Naive B cell (primary cell): Measurements from ENCODE around the gene TMEM139. TPM values are rescaled to one million over a fixed set of nuclear protein-coding genes. Genes with fewer than 3 reads are reported as not detected.
"Not testable (repeated sequence)": the region's sequence is repeated elsewhere in the genome, so short reads cannot be mapped to it uniquely, and the experiment has no call there.

ENCODE experiments used
- ATAC-seq, 2 donors: fragments of 150-1000 bp; cut with Tn5 transposase; 2 replicates each; pipeline ENCODE4 v1.10.0; 2021; ENCODE audit warnings: low read depth in 2 of 2, mild to moderate bottlenecking in 2 of 2, moderate library complexity in 2 of 2
- DNase-seq: peaks from one replicate; pipeline ENCODE4 v3.0.0; 2022
- H3K27ac Mint-ChIP-seq, 6 donors: one replicate each; pipeline ENCODE4 v1.8.0; 2020 to 2022; ENCODE audit warnings: mild to moderate bottlenecking in 6 of 6, mixed read lengths in 6 of 6, moderate library complexity in 5 of 6, inconsistent platforms in 2 of 6
- H3K27me3 Mint-ChIP-seq, 3 donors: one replicate each; pipeline ENCODE4 v1.8.0; 2021 to 2022; ENCODE audit warnings: mixed read lengths in 3 of 3, mild to moderate bottlenecking in 1 of 3
- H3K36me3 Mint-ChIP-seq, 2 donors: one replicate each; pipeline ENCODE4 v1.8.0; 2020 to 2022; ENCODE audit warnings: mixed read lengths in 2 of 2, inconsistent platforms in 1 of 2, mild to moderate bottlenecking in 1 of 2
- H3K4me1 Mint-ChIP-seq, 3 donors: one replicate each; pipeline ENCODE4 v1.8.0; 2020 to 2022; ENCODE audit warnings: mixed read lengths in 3 of 3, inconsistent platforms in 1 of 3, mild to moderate bottlenecking in 1 of 3, moderate library complexity in 1 of 3
- H3K4me3 Mint-ChIP-seq, 8 donors: one replicate each; pipeline ENCODE4 v1.8.0; 2020 to 2022; ENCODE audit warnings: mild to moderate bottlenecking in 8 of 8, mixed read lengths in 8 of 8, moderate library complexity in 8 of 8, inconsistent platforms in 2 of 8
- H3K9me3 Mint-ChIP-seq, 7 donors: one replicate each; pipeline ENCODE4 v1.8.0; 2020 to 2022; ENCODE audit warnings: mixed read lengths in 7 of 7, mild to moderate bottlenecking in 5 of 7, inconsistent platforms in 2 of 7, moderate library complexity in 1 of 7
- polyA plus RNA-seq, 6 donors: library from polyadenylated mRNA; unstranded; fragments of 300-500 nt; fragmentation: Illumina TruSeq; gene quantifications; one replicate each; pipeline ENCODE4 v1.2.3, GENCODE V29; 2021; ENCODE audit warnings: low read depth in 6 of 6

Gene TMEM139
- polyA plus RNA-seq, 6 donors from 2014 or later: 0.32 TPM; not detected in 4

GRCh38 chr7:143285470-143285778 is 666 bp downstream of the TMEM139 start:
- DNase-seq (no peak), ATAC-seq (no peak)
- H3K27me3 Mint-ChIP-seq: no peaks in the 10 kb centered on the region
- peak overlapping the region in 3 of 6 donors; percentile 77 to 97 (median 78) for H3K27ac Mint-ChIP-seq
- H3K36me3 Mint-ChIP-seq: no peaks in the 10 kb centered on the region
- H3K9me3 Mint-ChIP-seq: no peaks in the 10 kb centered on the region
- H3K4me3 Mint-ChIP-seq: peak overlapping the region in 1 of 8 donors; percentile 2
- peaks cover 34 to 56% (median 47%) of the 10 kb centered on the region in 3 donors for H3K4me1 Mint-ChIP-seq

- Mint-ChIP-seq H3K27ac (peak overlapping the region in 1 of 6 donors; percentile 97), H3K4me1 (peaks cover 35 to 58% (median 48%) of the 10 kb centered on the region in 3 donors), H3K27me3 (no peaks in the 10 kb centered on the region), H3K4me3 (peak overlapping the region in 2 of 8 donors; percentile 33 to 58), H3K9me3 (no peaks in the 10 kb centered on the region), H3K36me3 (no peaks in the 10 kb centered on the region)
- DNase-seq: no peak
- no peak for ATAC-seq
Observed at GRCh38 chr7:143285806-143286521, 1.2 kb downstream of the TMEM139 start.

DNA sequence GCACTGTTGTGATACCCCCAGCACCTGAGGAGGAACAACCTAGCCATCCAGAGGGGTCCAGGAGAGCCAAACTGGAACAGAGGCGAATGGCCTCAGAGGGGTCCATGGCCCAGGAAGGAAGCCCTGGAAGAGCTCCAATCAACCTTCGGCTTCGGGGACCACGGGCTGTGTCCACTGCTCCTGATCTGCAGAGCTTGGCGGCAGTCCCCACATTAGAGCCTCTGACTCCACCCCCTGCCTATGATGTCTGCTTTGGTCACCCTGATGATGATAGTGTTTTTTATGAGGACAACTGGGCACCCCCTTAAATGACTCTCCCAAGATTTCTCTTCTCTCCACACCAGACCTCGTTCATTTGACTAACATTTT is 1.7 kb downstream of the TMEM139 start:
- ATAC-seq (no peak), DNase-seq (no peak)
- Mint-ChIP-seq H3K9me3 (no peaks in the 10 kb centered on the region), H3K27ac (peak overlapping the region in 3 of 6 donors; percentile 5 to 63 (median 22)), H3K36me3 (peaks cover 0 to 5% of the 10 kb centered on the region in 2 donors), H3K4me1 (peaks cover 40 to 63% (median 53%) of the 10 kb centered on the region in 3 donors), H3K27me3 (no peaks in the 10 kb centered on the region), H3K4me3 (peak overlapping the region in 6 of 8 donors; percentile 19 to 96 (median 57))

DNA sequence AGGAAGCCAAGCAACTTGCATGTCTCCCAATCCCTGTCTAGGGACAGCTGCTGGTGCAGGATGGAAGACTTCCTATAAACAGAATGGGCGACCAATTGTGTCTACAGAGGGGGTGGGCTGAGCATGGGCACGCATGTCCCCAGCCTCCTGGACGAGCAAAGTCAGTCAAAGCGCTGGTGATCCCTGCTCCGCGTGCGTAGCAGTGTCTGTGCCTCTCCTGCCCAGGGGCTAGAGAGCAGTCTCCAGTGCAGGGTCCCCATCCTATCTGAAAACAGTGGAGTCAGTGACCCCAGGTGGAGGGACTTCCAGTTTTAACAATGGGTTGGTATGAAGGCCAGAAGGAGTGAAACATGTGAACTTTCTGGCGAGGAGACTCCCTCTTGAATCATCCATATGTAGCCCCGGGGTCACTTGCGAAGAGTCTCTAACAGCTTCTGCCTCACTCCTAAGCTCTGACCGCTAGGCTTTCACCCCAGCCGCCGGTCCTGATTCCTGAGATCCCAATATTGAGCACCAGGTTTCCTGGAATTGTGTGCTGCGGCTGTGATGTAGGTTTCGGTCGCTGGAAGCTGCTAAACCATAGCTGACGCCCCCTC is 2.7 kb downstream of the TMEM139 start:
- Mint-ChIP-seq H3K27ac (peak overlapping the region; percentile 88 to 97 (median 92)), H3K27me3 (no peaks in the 10 kb centered on the region), H3K9me3 (no peaks in the 10 kb centered on the region), H3K36me3 (peaks cover 0 to 7% of the 10 kb centered on the region in 2 donors), H3K4me1 (peaks cover 42 to 71% (median 56%) of the 10 kb centered on the region in 3 donors), H3K4me3 (peak overlapping the region; percentile 93 to 99 (median 98))
- ATAC-seq (no peak), DNase-seq (no peak)

- peaks cover 0 to 7% of the 10 kb centered on the region in 2 donors for H3K36me3 Mint-ChIP-seq
- no peaks in the 10 kb centered on the region for H3K27me3 Mint-ChIP-seq
Observed at GRCh38 chr7:143287935-143288826, 3.4 kb downstream of the TMEM139 start, which contains the start of gene CASP2. Gene CASP2, plus strand, starts transcription at chr7:143288351. Its CDS starts 105 bp downstream, at chr7:143288456.

GRCh38 chr7:143288836-143289235 is 4.1 kb downstream of the TMEM139 start:
- peak overlapping the region in 5 of 6 donors; percentile 90 to 96 (median 95) for H3K27ac Mint-ChIP-seq
- DNase-seq (no peak), ATAC-seq (no peak)
- H3K9me3 Mint-ChIP-seq: no peaks in the 10 kb centered on the region
- peaks cover 0 to 7% of the 10 kb centered on the region in 2 donors for H3K36me3 Mint-ChIP-seq
- H3K27me3 Mint-ChIP-seq: no peaks in the 10 kb centered on the region
- peak overlapping the region; percentile 93 to 99 (median 98) for H3K4me3 Mint-ChIP-seq
- peaks cover 35 to 71% (median 48%) of the 10 kb centered on the region in 3 donors for H3K4me1 Mint-ChIP-seq

More at GRCh38 chr7:143287935-143288826, 3.4 kb downstream of the TMEM139 start, which contains the start of gene CASP2:
- H3K4me1 Mint-ChIP-seq: peaks cover 41 to 71% (median 55%) of the 10 kb centered on the region in 3 donors
- peak within 1 kb of the TSS; percentile 93 to 99 (median 98) for H3K4me3 Mint-ChIP-seq
- H3K9me3 Mint-ChIP-seq: no peaks in the 10 kb centered on the region
- peak within 1 kb of the TSS; percentile 90 to 97 (median 96) for H3K27ac Mint-ChIP-seq
- DNase-seq: peak; percentile 99
- ATAC-seq: peak; percentile 89 to 91

GRCh38 chr7:143289421-143289820 is 4.7 kb downstream of the TMEM139 start:
- Mint-ChIP-seq H3K9me3 (no peaks in the 10 kb centered on the region), H3K27ac (peak overlapping the region in 3 of 6 donors; percentile 4 to 95 (median 54)), H3K27me3 (no peaks in the 10 kb centered on the region), H3K4me1 (peaks cover 29 to 69% (median 44%) of the 10 kb centered on the region in 3 donors), H3K4me3 (peak overlapping the region; percentile 93 to 99 (median 98)), H3K36me3 (peaks cover 6 to 10% of the 10 kb centered on the region in 2 donors)
- DNase-seq (no peak), ATAC-seq (no peak)

- Mint-ChIP-seq H3K27ac (peak overlapping the region in 2 of 6 donors; percentile 32 to 62), H3K4me3 (peak overlapping the region; percentile 93 to 99 (median 98)), H3K36me3 (peaks cover 8 to 15% of the 10 kb centered on the region in 2 donors), H3K4me1 (peaks cover 27 to 68% (median 44%) of the 10 kb centered on the region in 3 donors)
- H3K27me3 Mint-ChIP-seq, H3K9me3 Mint-ChIP-seq, DNase-seq, ATAC-seq: not testable (repeated sequence)
Observed at GRCh38 chr7:143289888-143290287, 5.1 kb downstream of the TMEM139 start.

GRCh38 chr7:143290293-143290692 is 5.5 kb downstream of the TMEM139 start:
- ATAC-seq: no peak
- peaks cover 28 to 71% (median 43%) of the 10 kb centered on the region in 3 donors for H3K4me1 Mint-ChIP-seq
- H3K36me3 Mint-ChIP-seq: peaks cover 10 to 15% of the 10 kb centered on the region in 2 donors
- DNase-seq: no peak
- H3K9me3 Mint-ChIP-seq: no peaks in the 10 kb centered on the region
- H3K27ac Mint-ChIP-seq: peak overlapping the region in 2 of 6 donors; percentile 11 to 29
- H3K4me3 Mint-ChIP-seq: peak overlapping the region; percentile 93 to 99 (median 98)
- H3K27me3 Mint-ChIP-seq: no peaks in the 10 kb centered on the region

DNA sequence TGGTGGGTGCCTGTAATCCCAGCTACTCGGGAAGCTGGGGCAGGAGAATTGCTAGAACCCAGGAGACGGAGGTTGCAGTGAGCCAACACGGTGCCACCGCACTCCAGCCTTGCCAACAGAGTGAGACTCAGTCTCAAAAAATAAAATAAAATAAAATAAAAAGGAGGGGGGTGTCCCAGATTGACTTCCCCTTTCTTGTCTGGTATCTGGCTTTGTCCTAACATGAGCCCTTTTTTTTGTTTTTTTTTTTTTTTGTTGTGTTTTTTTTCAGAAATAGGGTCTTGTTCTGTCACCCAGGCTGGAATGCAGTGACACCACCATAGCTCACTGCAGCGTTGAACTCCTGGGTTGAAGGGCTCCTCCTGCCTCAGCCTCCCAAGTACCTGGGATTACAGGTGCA is 8.1 kb downstream of the TMEM139 start:
- H3K27me3 Mint-ChIP-seq: no peaks in the 10 kb centered on the region
- ATAC-seq (no peak), DNase-seq (no peak)
- H3K4me1 Mint-ChIP-seq: peaks cover 37 to 72% (median 52%) of the 10 kb centered on the region in 3 donors
- peaks cover 21% of the 10 kb centered on the region in 2 donors for H3K36me3 Mint-ChIP-seq
- H3K4me3 Mint-ChIP-seq: no peak overlapping the region
- H3K9me3 Mint-ChIP-seq: no peaks in the 10 kb centered on the region
- H3K27ac Mint-ChIP-seq: no peak overlapping the region

DNA sequence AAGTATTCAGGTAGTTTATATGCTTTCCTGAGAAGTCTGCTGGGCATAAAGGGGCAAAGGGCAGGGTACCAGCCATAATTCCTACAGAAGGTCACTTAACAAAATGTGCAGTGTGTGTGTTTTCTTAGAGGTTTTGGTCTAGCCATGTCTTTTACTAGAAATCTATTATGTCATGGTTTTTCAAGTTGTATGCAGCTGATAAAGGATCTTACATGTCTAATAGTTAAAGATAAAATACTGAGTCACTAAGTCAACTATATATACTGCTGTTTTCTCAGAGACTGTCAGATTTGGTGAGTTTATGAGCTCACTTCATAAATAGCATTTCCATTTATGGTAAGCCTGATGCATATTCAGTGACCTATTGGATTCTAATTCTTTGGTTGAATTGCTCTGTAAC is 11.1 kb downstream of the TMEM139 start:
- Mint-ChIP-seq H3K4me3 (peak overlapping the region in 1 of 8 donors; percentile 8), H3K36me3 (peaks cover 35 to 36% of the 10 kb centered on the region in 2 donors), H3K4me1 (peaks cover 30 to 56% (median 35%) of the 10 kb centered on the region in 3 donors), H3K27me3 (no peaks in the 10 kb centered on the region), H3K9me3 (no peaks in the 10 kb centered on the region), H3K27ac (peak overlapping the region in 3 of 6 donors; percentile 3 to 59 (median 51))
- no peak for ATAC-seq
- DNase-seq: no peak

GRCh38 chr7:143296686-143297085 is 11.9 kb downstream of the TMEM139 start:
- no peak overlapping the region for H3K4me3 Mint-ChIP-seq
- H3K27me3 Mint-ChIP-seq: no peaks in the 10 kb centered on the region

DNA sequence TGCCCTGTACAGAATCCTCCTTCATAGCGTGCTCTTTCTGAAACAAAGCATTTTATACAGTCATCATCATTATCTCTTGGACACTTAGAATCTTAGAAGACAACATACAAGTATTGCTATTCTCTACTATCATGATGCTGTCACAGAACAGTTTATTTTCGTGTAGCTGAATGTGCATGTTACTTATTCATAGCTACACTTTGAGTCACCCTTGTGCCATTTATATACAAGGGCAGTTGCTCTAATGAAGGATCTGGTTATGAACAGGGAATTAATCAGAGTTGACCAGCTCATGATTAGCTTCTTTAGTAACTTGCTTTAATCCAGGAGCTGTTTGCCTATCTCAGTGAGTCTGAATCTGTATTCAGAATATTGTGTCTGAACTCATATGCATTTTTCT is 14.6 kb downstream of the TMEM139 start:
- Mint-ChIP-seq H3K27me3 (no peaks in the 10 kb centered on the region), H3K4me3 (no peak overlapping the region), H3K4me1 (peaks cover 27 to 33% (median 30%) of the 10 kb centered on the region in 3 donors), H3K9me3 (no peaks in the 10 kb centered on the region), H3K36me3 (peaks cover 30 to 43% of the 10 kb centered on the region in 2 donors), H3K27ac (no peak overlapping the region)
- DNase-seq (no peak), ATAC-seq (no peak)

More at GRCh38 chr7:143296686-143297085, 11.9 kb downstream of the TMEM139 start:
- no peak for DNase-seq
- Mint-ChIP-seq H3K4me1 (peaks cover 27 to 48% (median 33%) of the 10 kb centered on the region in 3 donors), H3K27ac (peak overlapping the region in 4 of 6 donors; percentile 18 to 81 (median 57)), H3K36me3 (peaks cover 35 to 38% of the 10 kb centered on the region in 2 donors), H3K9me3 (no peaks in the 10 kb centered on the region)
- ATAC-seq: no peak
